Hepatocyte (in vitro differentiated cells): ENCODE results near the gene SLC43A2. TPM values are rescaled to one million over a fixed set of nuclear protein-coding genes. Genes with fewer than 3 reads are reported as not detected.

Source experiments
- DNase-seq: peaks from one replicate; pipeline ENCODE4 v3.0.0-alpha.2; 2016; ENCODE audit warnings: low spot score
- H2AFZ ChIP-seq: fragments of 200-600 bp; sonication (generic); 2 replicates; pipeline ENCODE4 v1.6.0; 2016; ENCODE audit warnings: antibody characterized with exemption, mild to moderate bottlenecking
- H3K27ac ChIP-seq: fragments of 200-600 bp; sonication (generic); 2 replicates; pipeline ENCODE4 v1.5.1; 2016; ENCODE audit warnings: mild to moderate bottlenecking
- H3K27me3 ChIP-seq: fragments of 200-600 bp; sonication (generic); 2 replicates; pipeline ENCODE4 v1.6.1; 2016
- H3K36me3 ChIP-seq: fragments of 200-600 bp; sonication (generic); replicated peaks from 2 replicates; pipeline ENCODE4 v1.5.1; 2016; ENCODE audit warnings: low read depth; ENCODE audit not compliant: insufficient read depth
- H3K4me1 ChIP-seq: fragments of 200-600 bp; sonication (generic); 2 replicates; pipeline ENCODE4 v1.5.1; 2016; ENCODE audit warnings: mild to moderate bottlenecking, moderate library complexity; ENCODE audit not compliant: insufficient read depth
- H3K4me2 ChIP-seq: fragments of 200-600 bp; sonication (generic); 2 replicates; pipeline ENCODE4 v1.6.0; 2016
- H3K4me3 ChIP-seq: fragments of 200-600 bp; sonication (generic); 2 replicates; pipeline ENCODE4 v1.5.1; 2016; ENCODE audit warnings: mild to moderate bottlenecking
- H3K79me2 ChIP-seq: fragments of 200-600 bp; sonication (generic); 2 replicates; pipeline ENCODE4 v1.6.0; 2017; ENCODE audit warnings: mild to moderate bottlenecking
- H3K9me2 ChIP-seq: fragments of 200-600 bp; sonication (generic); replicated peaks from 2 replicates; pipeline ENCODE4 v1.6.0; 2017; ENCODE audit warnings: mild to moderate bottlenecking; ENCODE audit not compliant: insufficient read depth
- H3K9me3 ChIP-seq: fragments of 200-600 bp; sonication (generic); 2 replicates; pipeline ENCODE4 v1.5.1; 2016; ENCODE audit warnings: low read depth, mild to moderate bottlenecking
- H4K20me1 ChIP-seq: fragments of 200-600 bp; sonication (generic); 2 replicates; pipeline ENCODE4 v1.6.0; 2016; ENCODE audit warnings: mild to moderate bottlenecking; ENCODE audit not compliant: insufficient read depth, poor library complexity, severe bottlenecking
- CTCF ChIP-seq: fragments of 200-600 bp; sonication (generic); IDR thresholded peaks from 2 replicates; pipeline ENCODE4 v1.5.1; 2016; ENCODE audit warnings: antibody characterized with exemption, mild to moderate bottlenecking; ENCODE audit not compliant: poor library complexity
- EZH2 ChIP-seq: fragments of 200-600 bp; sonication (generic); IDR thresholded peaks from 2 replicates; pipeline ENCODE4 v1.6.1; 2016; ENCODE audit warnings: antibody characterized with exemption, mild to moderate bottlenecking, borderline replicate concordance
- EZH2phosphoT487 ChIP-seq: fragments of 200-600 bp; sonication (generic); IDR thresholded peaks from one replicate; pipeline ENCODE4 v1.6.1; 2018; ENCODE audit warnings: antibody characterized with exemption, mild to moderate bottlenecking, low read depth, moderate library complexity; ENCODE audit not compliant: unreplicated experiment, severe bottlenecking
- WGBS: methylation state at CpG from one replicate; pipeline ENCODE4 v1.1.6; 2016; ENCODE audit warnings: low lambda C conversion rate; ENCODE audit errors: missing lambda C conversion rate; 5-methylcytosine and 5-hydroxymethylcytosine counted together
- polyA plus RNA-seq: library from polyadenylated mRNA; unstranded; fragments of >200 nt; fragmentation: Nextera tagmentation; extraction: Ambion mirVana; gene quantifications from 2 replicates; pipeline ENCODE4 v1.2.1, GENCODE V29; 2016
- total RNA-seq: library from RNA; depleted of rRNA; stranded (reverse); fragments of >200 nt; gene quantifications from 2 replicates; pipeline ENCODE4 v1.2.3, GENCODE V29; 2014

SLC43A2 gene
- total and polyA plus RNA-seq, 2 experiments from 2014 or later: 6.0 to 10.2 TPM

GRCh38 chr17:1568950-1569810 is 59.5 kb downstream of the SLC43A2 start:
- WGBS: 71% methylated on average over 27 of the region's 27 CpGs
- Histone ChIP-seq H3K4me1 (peaks cover 2% of the 10 kb centered on the region), H2AFZ (no peak overlapping the region), H3K27me3 (no peaks in the 10 kb centered on the region), H3K4me3 (no peak overlapping the region), H3K9me3 (no peaks in the 10 kb centered on the region), H3K27ac (no peak overlapping the region), H3K79me2 (no peaks in the 10 kb centered on the region), H4K20me1 (no peaks in the 10 kb centered on the region), H3K36me3 (no peaks in the 10 kb centered on the region), H3K9me2 (no peaks in the 10 kb centered on the region), H3K4me2 (no peak overlapping the region)
- TF ChIP-seq EZH2phosphoT487 (no peak), CTCF (no peak), EZH2 (no peak)
- DNase-seq: no peak

- Histone ChIP-seq H2AFZ (no peak overlapping the region), H3K27ac (no peak overlapping the region), H3K27me3 (no peaks in the 10 kb centered on the region), H3K9me3 (no peaks in the 10 kb centered on the region), H3K9me2 (no peaks in the 10 kb centered on the region), H3K4me3 (no peak overlapping the region), H3K79me2 (peaks cover 4% of the 10 kb centered on the region), H3K4me1 (no peaks in the 10 kb centered on the region), H4K20me1 (peaks cover 4% of the 10 kb centered on the region), H3K4me2 (no peak overlapping the region), H3K36me3 (no peaks in the 10 kb centered on the region)
- no peak for TF ChIP-seq CTCF
- no peak for TF ChIP-seq EZH2
- no peak for TF ChIP-seq EZH2phosphoT487
- no peak for DNase-seq
- 81% methylated on average over 14 of the region's 14 CpGs for WGBS
These were observed 62.0 kb downstream of the SLC43A2 start for GRCh38 chr17:1566505-1567199.

DNA sequence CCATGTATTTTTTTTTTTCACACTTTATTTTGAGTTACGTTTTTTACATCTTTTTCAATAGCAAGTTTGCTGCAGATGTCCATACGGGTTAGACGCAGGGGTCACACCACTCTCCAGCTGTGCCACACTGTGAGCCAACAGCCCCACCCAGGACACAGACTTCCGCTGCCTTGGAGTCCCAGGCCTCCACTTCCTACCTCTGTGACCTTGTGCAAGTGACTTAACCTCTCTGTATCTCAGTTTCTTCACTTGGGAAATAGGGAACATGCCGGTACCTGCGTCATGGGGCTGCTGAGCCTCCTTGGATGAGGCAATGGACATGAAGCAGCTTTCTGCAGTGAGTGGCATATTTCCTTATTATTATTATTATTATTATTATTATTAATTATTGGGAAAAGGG is 62.8 kb downstream of the SLC43A2 start:
- no peak overlapping the region for H2AFZ ChIP-seq
- H3K36me3 ChIP-seq: no peaks in the 10 kb centered on the region
- H3K79me2 ChIP-seq: peaks cover 12% of the 10 kb centered on the region
- TF ChIP-seq CTCF: no peak
- TF ChIP-seq EZH2phosphoT487: no peak
- no peak for TF ChIP-seq EZH2
- H3K9me3 ChIP-seq: no peaks in the 10 kb centered on the region
- H3K4me2 ChIP-seq: no peak overlapping the region
- H3K9me2 ChIP-seq: no peaks in the 10 kb centered on the region
- H3K27me3 ChIP-seq: no peaks in the 10 kb centered on the region
- peaks cover 12% of the 10 kb centered on the region for H4K20me1 ChIP-seq
- H3K4me3 ChIP-seq: no peak overlapping the region
- peaks cover 7% of the 10 kb centered on the region for H3K4me1 ChIP-seq
- no peak for DNase-seq
- H3K27ac ChIP-seq: no peak overlapping the region
- WGBS: 95% methylated on average over 6 of the region's 6 CpGs
